Colon (tissue), 2 donors: Measurements from ENCODE around the gene FBXL17.

Experiments
- FAIRE-seq: peaks from 2 replicates; lab custom pipeline; 2012; peaks lifted over from hg19 to GRCh38; lab: Jason Lieb, UNC
- donor health status: control.
- donor health status: control.

Gene FBXL17

DNA sequence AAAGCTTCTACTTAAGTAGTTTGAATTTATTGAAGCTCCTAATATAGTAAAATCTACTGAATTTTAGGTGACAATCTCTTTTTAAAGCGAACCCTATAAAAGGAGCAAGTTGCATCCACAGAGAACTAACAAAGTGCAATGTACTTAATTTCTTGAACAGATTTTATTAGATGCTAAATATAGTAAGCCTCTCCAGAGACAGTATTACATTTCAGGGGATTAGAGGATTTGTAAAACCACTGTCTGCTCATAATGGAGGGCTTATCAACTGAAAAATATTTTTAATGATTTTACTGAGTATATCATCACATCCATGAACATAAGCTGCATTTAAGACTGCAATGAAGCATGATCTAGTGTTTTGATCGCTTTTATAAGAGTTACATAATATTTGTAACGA lies 481.2 kb downstream of the FBXL17 start:
- FAIRE-seq, result no peak

DNA sequence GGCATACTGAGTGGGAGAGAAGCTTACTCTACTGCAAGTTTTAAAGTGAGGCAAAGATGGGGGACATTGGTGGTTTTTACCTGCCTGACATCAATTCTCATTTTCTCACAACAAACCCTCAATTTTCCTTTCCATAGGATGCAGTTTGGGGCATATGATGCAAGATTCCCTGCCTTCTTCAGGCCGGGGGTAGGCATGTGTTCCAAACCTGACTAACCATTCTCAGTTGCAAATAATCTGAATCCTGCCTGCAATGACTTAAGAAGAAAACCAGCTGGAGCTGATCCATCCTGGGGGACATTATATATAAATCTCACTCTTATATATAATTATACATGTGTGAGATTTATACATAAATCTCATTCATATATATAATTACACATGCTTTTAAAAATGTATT lies 487.5 kb downstream of the FBXL17 start:
- no peak for FAIRE-seq

DNA sequence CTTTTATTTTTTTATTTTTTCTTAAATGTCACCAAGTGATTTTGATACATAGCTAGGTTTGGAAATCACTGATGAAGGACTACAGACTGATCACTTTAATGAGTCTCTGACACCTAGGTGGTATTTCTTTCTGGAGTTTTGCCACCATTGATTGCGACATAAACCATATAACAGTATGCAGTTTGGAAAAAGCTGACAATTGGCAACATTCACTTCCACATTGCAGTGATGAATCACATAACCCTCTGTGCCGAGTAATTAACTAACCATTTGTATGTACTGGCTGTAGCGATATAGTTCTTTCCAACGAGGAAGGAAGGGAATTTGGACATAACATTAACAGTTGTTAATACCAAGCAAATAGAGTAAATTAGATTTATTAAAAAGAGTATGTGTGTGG lies 488.3 kb downstream of the FBXL17 start:
- no peak for FAIRE-seq

DNA sequence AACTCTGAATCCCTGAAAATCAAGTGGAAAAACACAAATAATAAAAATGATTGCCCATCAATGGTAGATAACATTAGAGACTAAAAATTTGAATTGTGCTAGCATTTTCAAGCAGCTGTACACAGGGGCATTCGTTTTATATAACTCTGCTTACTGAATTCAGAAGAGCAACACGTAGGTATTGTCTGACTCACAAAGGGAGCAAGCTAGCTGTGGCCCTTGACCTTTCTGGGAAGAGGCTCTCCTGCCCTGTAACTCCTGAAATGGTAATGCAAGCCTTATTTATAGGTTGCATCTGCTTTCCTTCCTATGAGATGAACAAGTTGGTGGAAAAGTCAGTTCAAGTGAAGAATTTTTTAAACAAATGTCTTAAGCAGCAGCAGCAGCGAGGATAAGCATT lies 492.5 kb downstream of the FBXL17 start:
- no peak for FAIRE-seq

DNA sequence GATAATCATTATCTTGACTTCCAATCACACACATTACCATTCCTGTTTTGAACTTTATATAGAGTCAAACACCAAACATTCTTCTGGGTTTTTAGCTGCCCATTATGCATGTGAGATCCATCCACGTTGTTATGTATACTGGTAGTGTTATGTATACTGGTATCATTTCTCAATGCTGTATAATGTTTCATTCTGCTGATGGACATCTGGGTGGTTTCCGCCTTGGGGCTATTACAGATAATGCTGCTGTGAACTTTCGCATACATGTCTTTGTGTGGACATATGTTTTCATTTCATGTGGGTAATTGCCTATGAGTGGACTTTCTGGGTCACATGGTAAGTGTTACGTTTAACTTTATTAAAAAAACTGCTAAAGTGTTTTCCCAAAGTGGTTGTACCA lies 493.4 kb downstream of the FBXL17 start:
- FAIRE-seq, result no peak

DNA sequence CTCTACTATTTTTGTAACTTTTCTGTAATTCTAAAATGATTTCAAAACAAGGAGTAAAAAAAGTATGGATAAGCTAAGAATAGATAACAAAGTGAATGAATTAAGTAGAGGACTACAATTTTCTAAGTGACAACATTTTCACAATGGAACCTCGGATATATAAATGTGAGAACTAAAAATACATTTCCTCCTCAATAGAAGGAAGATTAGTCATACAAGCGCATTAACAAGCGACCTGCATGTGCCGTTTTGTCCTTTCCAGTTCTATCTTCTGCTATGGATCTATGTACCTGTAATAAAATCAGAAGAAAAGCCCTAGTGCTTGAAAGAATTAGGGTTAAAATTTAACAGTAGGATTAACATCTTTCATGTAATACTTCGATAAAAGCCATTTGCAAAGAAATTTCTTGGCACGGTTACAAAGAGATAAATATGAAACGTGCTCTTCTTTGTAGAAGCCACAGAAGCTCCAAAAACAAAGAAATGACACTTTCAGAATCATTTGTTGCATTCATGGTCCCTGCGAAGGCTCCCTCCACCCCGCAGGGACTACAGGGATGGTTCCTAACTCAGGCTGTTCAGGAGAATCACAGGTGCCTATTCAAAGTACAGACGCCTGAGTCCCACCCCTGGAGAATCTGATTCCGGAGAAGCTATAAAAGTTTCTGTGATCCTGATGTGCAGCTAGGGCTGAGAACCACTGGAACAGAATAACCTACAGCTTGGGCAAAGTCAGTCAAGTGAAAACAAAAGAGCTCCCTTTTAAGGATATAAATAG lies 494.5 kb downstream of the FBXL17 start:
- no peak for FAIRE-seq

DNA sequence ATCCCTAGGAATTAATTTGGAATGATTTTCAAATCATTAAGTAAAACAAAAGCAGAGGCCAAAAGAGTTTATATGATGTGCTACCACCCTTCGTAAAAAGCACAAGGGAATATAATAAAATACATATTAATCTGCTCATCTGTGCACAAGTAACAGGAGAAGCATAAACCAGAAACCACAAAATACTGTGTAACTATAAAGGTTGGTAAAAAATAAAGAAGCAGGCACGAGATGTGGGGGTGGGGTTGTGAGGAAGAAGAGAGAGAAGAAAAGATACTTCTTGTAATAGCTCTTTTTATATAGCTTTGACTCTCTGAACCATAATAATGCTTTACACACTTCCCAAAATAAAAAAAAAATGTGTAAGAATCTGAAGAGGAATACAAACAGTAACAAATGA lies 496.3 kb downstream of the FBXL17 start:
- no peak for FAIRE-seq

DNA sequence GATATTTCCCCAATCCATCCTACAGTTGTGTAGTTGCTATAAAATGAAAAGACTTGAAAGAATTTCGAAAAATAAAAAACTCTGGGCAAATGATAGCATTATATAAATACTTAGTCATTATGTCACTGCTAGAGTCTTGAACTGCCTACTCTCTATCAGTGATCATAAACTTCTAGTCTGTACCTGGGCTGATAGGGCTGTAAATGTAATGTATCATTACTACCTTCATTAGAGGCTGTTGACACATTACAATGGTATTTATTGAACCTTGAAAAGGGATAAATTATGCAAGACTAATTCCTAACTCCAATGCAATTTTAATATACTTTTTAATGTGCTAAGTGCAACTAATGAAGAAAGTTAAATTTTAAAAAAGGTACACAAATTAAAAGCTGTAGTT lies 497.0 kb downstream of the FBXL17 start:
- no peak for FAIRE-seq

DNA sequence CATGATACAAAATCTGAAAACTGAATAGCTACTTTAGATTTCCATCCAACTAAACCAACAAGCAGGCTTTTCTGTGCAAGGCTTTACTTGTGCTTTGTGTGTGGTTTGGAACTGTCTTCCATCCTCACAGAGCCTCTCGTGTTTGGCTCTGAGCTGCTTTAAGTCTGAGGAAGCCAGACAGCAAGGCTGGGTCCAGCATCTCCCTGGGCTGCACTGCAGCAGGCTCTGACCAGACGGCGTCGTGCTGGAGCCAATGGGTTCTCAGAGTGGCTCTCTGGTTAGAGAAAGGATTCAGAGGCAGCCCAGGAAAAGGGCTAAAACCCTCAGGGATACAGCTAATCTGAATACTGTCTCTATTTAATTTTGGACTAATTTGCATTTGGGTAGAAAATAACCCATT lies 503.2 kb downstream of the FBXL17 start:
- FAIRE-seq, result no peak

DNA sequence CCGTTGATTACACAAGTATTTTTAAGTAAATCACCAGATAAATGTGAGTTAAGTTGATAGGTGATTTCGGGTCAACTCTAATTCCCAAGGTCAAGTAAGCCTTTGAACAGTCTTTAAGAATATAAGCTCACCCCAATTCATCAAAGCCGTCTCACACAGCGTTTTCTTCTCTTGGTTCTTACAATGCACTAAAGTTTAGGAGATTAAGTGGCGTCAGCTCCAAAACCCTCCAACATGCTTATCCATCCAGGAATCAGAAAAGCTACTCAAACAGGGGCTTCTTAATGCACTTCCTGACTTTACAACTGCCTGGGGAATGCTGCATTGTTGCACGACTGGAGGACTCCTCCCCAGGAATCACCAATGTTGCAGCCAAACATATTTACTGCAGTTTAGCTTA lies 505.0 kb downstream of the FBXL17 start:
- FAIRE-seq, result no peak

DNA sequence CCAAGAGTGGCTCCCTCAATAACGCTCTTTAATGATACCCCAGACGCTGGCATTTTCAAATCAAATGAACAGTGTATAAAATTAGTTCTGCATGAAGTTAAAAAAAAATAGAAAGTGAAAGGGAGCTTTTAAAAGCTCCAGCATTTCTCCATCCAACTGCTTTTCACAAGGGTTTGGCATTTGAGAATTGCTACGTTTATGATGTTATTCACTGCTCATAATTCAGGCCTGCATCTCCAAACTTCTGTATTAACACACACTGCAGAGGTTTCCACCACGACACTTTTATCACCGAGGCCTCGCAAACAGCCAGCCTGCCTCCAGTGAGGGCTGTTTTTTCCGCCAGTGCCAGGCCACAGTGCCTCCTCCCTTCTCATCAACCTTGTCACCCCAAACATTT lies 505.6 kb downstream of the FBXL17 start:
- FAIRE-seq, result no peak

DNA sequence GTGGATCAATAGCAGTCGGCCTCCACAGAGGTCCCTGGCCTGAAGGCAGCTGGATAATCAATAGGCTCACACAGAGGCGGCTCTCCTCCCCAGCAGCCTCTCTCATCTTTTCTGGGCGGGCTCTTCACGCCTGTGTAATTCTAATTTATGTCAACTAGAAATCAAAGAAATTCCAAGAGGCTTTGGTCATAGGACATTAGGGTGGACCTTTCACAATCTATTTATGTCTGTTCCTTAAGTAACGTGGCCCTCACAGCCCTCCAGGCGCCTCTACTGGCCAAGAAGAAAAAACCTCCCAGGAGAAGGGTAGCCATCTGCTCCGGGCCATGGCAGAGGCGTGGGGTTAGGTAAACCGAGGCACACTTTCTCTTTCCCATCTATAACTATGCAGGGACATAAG lies 506.1 kb downstream of the FBXL17 start:
- FAIRE-seq, result no peak

DNA sequence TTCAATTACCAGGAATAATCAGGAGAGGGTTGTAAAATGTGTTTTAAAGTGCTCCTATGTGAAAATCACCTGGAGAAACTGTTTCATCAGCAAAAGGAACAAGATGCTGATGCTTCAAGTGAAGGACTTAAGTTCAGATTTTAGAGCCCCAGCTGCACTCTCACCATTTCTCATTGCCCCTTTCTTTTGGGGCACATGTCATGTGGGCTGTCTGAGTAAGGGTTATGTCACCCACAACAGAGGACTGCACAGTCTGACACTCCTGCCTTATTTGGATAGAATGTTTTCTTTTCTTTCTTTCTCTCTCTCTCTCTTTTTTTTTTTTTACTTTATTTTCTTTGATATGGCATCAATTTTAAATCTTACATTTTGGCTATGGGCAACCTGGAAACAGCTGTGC lies 507.1 kb downstream of the FBXL17 start:
- no peak for FAIRE-seq

DNA sequence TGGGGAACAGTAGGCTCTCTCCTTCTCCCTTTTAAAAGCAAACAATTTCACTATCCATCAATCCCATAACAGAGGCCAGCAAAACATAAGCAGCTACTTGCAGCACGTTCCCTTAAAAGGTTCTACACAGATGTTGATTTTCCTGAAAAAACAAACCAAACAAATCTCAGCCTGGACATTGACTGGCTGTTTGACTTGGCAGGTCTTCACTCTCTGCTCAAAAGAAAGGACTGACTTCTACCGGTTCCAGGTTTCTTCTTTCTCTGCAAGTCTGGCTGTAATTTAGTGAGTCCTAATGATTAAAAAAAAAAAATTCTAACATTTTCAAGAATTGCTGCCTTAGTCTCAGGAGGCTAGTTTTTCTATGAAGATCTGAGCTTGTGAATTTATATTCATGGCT lies 508.0 kb downstream of the FBXL17 start:
- no peak for FAIRE-seq

DNA sequence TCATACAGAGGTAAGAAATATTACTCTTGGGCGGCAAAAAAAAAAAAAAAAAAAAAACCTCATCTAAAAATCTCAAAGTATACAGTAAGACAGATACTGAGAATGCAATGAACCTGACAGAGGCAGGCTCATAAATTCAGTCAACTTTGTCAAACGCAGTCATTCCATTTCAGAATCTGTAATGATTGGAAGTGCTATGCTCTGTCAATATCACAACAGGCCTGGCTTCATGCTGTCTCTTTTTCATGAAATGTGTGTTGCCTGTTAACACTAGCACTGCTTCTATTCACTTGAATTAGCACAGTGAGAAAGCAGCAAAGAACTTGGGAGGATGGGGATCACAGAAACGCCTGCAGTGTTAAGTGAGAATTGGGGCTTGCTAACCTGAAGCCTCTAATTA lies 510.9 kb downstream of the FBXL17 start:
- FAIRE-seq, result no peak

DNA sequence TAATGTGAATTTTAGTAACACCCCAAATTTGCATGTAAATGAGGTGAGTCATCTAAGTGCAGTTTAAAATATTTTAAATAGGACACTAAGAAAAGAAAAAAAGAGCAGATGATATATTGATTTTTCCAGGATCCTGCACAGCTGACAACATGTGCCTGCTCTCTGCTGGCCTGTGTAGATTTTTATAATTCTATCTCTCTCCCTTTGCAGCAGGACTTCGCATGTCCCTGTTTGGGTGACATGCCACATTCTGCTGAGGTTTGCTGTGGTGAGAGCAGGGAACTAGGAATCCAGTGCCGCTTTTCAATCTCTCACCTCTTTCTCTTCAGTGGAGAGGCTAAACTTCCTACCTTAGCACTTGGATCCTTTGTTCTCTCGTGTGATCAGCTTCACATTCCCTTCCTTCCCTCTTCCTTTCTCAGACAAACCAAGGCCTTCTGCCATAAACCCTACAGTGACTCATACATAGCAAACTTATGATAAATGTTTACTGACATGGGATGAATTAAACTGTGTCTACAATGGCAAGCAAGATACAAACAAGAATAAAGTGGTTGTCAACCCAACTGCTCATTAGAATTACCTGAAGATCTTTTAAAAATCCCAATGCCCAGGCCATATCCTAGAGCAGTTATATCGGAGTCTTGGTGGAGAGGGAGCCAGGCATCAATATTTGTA lies 512.3 kb downstream of the FBXL17 start:
- FAIRE-seq, result no peak

DNA sequence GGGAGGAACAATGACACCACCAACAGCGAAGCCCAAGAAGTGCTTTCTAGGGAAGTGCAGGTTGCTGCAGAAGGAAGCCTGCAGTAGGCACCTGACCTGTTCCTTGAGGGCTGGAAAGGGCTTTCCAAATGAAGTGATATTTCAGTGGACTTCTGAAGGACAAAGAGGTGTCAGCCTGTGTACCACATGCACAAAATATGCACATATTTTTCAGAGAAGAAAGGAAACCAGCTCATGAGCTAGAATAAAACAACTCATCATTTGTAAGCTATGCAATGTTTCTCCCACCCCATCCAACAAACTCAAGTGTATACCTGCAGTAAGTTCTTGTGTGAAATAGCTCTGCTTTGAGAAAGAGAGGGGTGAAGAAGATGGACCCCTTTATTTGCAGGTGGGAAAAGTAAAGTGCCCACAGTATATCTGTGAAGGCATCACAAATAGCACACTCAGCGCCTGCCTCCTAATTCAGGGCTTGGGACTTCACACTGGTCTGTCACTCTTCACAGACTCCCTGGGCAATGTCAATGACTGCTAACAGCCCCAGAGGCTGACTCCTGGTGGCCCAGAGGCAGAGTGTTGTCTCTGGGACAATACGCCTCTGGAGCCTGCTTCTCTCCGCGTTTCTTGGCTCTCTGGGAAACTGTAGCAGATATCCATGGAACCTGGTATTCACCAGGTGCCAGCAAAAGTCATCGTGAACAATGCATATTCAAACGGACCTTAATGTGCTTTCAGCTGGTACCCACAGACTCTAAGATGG lies 513.1 kb downstream of the FBXL17 start:
- FAIRE-seq, result no peak

DNA sequence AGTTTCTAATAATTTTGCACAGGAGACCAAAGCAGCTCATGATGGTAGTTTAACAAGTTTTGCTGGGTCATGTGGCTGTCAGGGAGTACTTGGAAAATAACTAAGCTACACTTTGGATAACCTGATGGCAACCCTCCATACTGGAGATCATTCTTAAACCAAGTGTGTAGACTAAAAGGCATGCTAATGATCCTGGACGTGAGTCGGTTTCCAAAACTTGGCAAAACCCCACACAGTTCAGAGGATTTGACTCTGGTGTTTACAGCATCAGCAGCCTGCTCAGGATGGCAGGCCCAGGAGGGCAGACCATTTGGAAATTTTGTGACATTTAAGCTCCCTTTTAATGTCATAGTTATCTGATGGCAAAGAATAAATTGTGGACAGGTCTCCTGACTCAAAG lies 514.6 kb downstream of the FBXL17 start:
- FAIRE-seq, result no peak

DNA sequence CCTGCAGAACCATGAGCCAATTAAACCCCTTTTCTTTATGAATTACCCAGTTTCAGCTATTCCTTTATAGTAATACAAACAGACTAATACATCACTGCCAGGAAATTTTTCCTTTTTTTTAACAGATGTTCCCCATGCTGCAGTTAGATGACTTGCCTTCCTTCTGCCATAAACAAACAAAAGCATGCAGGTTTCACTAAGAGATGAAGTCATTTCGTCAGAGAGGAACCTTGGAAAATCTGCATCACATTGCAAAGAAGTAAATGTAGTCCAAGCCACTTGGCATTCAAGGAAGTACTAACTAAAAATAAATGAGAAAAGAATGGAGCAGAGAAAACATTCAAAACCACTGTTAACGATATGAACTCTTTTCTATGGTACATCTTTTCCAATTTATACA lies 517.1 kb downstream of the FBXL17 start:
- no peak for FAIRE-seq

DNA sequence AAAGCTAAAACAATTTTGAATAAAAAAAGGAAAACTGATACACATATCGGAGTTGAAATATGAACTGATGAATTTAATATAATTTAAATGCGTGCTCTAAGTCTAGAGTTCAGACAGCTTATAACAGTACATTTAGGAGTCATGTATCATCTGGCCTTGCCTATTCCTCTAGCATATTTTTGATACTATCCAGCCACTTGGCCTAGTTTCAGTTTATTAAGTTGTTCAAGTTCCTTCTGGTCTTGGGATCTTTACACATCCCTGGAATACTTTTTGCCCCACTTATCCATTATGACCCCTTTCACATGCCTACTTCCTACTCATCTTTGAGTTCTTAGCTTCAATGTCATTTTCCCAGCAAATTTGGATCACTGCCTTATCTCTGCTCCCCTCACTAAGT lies 518.8 kb downstream of the FBXL17 start:
- no peak for FAIRE-seq

DNA sequence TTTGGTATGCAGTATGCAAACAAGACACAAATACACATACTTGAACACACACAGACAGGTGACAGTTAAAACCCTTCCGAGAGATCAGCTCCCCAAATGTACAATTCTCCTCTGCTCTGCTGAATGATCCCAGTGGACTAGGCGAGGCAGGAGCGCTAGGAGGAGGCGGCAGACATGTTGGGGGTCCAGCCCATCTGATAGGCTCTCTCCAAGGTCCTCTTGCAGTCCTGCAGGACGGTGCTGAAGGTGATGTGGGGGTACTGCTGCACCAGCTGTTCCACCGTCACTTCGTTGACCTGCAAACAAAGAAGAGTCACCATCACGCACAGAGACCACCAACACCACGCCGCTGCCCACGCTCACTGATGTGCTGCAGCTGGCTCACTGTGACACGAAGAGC lies 520.3 kb downstream of the FBXL17 start:
- FAIRE-seq, result no peak

DNA sequence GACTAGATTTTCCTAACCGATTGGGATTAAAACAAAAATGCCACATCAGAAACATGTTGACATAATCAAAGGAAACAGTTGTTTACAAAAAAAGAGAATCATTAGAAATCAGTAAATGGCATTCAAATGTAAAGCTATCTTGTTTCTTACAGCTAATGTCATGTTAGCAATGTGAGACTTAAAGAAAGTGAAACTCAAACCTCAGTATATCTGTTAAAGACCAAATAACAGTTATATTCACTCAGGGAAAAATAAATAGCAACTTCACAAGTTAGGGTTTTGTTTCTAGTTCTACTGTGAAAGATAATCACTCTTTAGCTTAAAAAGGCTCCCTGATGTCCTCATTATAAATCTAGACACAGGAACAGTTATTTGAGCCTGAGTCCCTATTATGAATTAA lies 521.9 kb downstream of the FBXL17 start:
- FAIRE-seq, result no peak

DNA sequence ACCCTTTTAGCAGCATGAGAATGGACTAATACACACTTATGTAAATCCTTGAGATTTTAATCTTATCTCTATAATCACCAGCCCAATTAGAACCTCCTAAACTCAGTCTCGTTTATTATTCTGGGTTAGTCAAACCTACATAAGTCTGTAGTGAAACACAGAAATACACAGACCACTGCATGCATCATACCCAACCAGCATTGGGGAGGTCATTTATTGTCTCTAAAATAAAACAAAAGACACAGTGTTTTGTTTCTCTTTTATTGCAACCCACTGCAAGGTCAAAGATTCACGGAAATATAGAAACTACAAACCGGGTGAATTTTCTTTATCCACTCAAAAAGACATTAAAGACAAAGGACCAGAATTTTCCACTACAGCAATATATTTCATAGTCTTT lies 523.1 kb downstream of the FBXL17 start:
- FAIRE-seq, result no peak
